HEK293T (cell line): Measurements from ENCODE around the gene RARG.

Source experiments
- CTCF ChIA-PET: fragments of 350-600 bp; formaldehyde crosslinking; extraction: SDS; loops from one replicate; lab custom pipeline; 2021; ENCODE audit warnings: antibody characterized with exemption, inconsistent platforms; lab: Yijun Ruan, JAX
- POLR2A ChIA-PET: fragments of 350-600 bp; formaldehyde crosslinking; extraction: SDS; loops from one replicate; lab custom pipeline; 2020; ENCODE audit warnings: antibody characterized with exemption, inconsistent platforms; lab: Yijun Ruan, JAX
- DNase-seq: peaks from one replicate; pipeline ENCODE4 v3.0.0; 2012; ENCODE audit warnings: mixed read lengths; ENCODE audit errors: extremely low spot score
- ARNT ChIP-seq: fragments of 450-650 bp; IDR thresholded peaks from 2 replicates; pipeline ENCODE4 v1.6.1; 2017; ENCODE audit warnings: mild to moderate bottlenecking
- BHLHE40 ChIP-seq: fragments of 450-650 bp; IDR thresholded peaks from 2 replicates; pipeline ENCODE4 v1.6.1; 2016; ENCODE audit warnings: mild to moderate bottlenecking, moderate library complexity, borderline replicate concordance
- CTBP1 ChIP-seq: fragments of 450-650 bp; IDR thresholded peaks from 2 replicates; pipeline ENCODE4 v1.6.1; 2016; ENCODE audit warnings: borderline replicate concordance
- ELF4 ChIP-seq: fragments of 450-650 bp; IDR thresholded peaks from 2 replicates; pipeline ENCODE4 v1.6.1; 2017; ENCODE audit warnings: antibody characterized with exemption
- FOXA1 ChIP-seq: fragments of 450-650 bp; IDR thresholded peaks from 2 replicates; pipeline ENCODE4 v1.6.1; 2016; ENCODE audit warnings: mild to moderate bottlenecking
- FOXK2 ChIP-seq: fragments of 450-650 bp; IDR thresholded peaks from 2 replicates; pipeline ENCODE4 v1.6.1; 2016; ENCODE audit warnings: mild to moderate bottlenecking
- FOXM1 ChIP-seq: fragments of 450-650 bp; IDR thresholded peaks from 2 replicates; pipeline ENCODE4 v1.6.1; 2017; ENCODE audit warnings: mild to moderate bottlenecking, borderline replicate concordance
- HDGF ChIP-seq: fragments of 450-650 bp; IDR thresholded peaks from 2 replicates; pipeline ENCODE4 v1.6.1; 2017; ENCODE audit warnings: antibody characterized with exemption, borderline replicate concordance
- L3MBTL2 ChIP-seq: fragments of 450-650 bp; conservative IDR thresholded peaks from 2 replicates; pipeline ENCODE4 v1.6.1; 2016; ENCODE audit warnings: mild to moderate bottlenecking
- LEF1 ChIP-seq: fragments of 450-650 bp; IDR thresholded peaks from 2 replicates; pipeline ENCODE4 v1.6.1; 2017; ENCODE audit warnings: mild to moderate bottlenecking, borderline replicate concordance
- NFRKB ChIP-seq: fragments of 450-650 bp; IDR thresholded peaks from 2 replicates; pipeline ENCODE4 v1.6.1; 2016; ENCODE audit warnings: mild to moderate bottlenecking, moderate library complexity
- SP1 ChIP-seq: fragments of 450-650 bp; IDR thresholded peaks from 2 replicates; pipeline ENCODE4 v1.6.1; 2017
- SUZ12 ChIP-seq: fragments of 450-650 bp; IDR thresholded peaks from 2 replicates; pipeline ENCODE4 v1.6.1; 2016; ENCODE audit warnings: mild to moderate bottlenecking
- TARDBP ChIP-seq: fragments of 450-650 bp; IDR thresholded peaks from 2 replicates; pipeline ENCODE4 v1.6.1; 2016
- ZNF384 ChIP-seq: fragments of 450-650 bp; IDR thresholded peaks from 2 replicates; pipeline ENCODE4 v1.6.1; 2016
- TF ChIP-seq, protein P1 (sequence below): fragments of 450-650 bp; IDR thresholded peaks from 2 replicates; pipeline ENCODE4 v1.6.1; 2016

Gene RARG

DNA sequence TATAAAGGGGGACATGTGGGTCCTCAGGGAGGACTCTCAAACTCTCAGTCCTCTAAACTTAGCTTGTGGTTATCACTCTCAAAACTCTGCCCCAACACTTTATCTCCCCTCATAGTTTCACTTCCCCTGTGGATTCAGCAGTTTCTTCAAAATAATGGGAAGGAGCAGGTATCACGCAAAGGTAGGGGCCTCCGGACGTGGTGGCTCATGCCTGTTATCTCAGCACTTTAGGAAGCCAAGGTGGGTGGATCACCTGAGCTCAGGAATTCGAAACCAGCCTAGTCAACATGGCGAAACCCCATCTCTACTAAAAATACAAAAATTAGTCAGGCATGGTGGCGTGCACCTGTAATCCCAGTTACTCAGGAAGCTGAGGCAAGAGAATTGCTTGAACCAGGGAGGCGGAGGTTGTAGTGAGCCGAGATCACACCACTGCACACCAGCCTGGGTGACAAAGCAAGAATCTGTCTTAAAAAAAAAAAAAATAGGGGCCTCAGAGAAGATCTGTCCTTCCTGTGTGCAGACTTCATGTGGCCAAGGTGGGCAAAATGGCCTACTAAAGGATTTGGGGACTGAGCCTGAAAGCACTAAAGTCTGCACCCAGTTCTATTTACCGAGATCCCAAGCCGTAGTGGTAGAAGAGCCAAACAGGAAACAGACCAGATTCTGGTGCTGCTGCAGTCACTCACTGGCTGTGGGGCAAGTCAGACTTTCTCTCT, 31.4 kb downstream of the RARG start:
- ChIA-PET CTCF (no interaction called here), POLR2A (no interaction called here)
- DNase-seq, result no peak
- TF ChIP-seq FOXM1, result no peak
- TF ChIP-seq FOXA1, result no peak
- no peak for TF ChIP-seq ARNT
- no peak for TF ChIP-seq HDGF
- no peak for TF ChIP-seq BHLHE40

DNA sequence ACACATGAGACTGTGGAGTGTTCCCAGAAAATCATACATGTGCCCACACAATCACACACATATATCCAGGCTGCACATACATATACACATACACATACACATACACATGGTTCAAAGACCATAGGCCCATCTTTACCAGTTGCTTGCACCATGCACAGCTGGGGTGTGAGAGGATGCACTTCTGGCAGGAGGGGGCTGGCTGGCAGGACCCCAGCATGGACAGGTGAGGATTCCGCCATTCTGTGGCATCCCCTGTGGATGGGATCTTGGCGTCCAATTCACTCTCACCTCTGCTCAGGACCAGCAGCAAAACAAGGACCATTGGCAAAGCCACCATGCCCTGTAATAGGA, 31.9 kb downstream of the RARG start:
- no peak for TF ChIP-seq HDGF
- no peak for TF ChIP-seq SP1
- TF ChIP-seq BHLHE40, result no peak
- TF ChIP-seq L3MBTL2, result no peak
- no peak for DNase-seq
- CTCF ChIA-PET, result no interaction called here
- POLR2A ChIA-PET, result no interaction called here

DNA sequence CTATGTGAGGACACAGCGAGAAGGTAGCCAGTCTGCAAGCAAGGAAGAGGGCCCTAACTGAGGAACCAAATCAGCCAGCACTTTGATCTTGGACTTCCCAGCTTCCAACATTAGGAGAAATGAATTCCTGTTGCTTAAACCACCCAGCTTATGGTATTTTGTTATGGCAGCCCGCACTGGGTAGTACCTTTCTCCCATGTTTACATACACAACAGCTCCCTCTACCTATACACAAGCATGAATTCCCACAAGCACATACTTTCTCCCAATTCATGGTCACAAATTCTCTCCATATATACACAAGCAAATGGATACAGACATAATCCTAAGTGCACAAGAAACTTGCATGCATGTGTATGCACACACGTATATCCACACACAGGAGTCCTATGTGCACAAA, 32.3 kb downstream of the RARG start:
- no peak for DNase-seq
- TF ChIP-seq FOXM1 (no peak), FOXK2 (no peak), LEF1 (no peak), BHLHE40 (no peak), NFRKB (no peak), ZNF384 (no peak), SP1 (no peak), TARDBP (no peak)
- TF ChIP-seq, protein P1, sequence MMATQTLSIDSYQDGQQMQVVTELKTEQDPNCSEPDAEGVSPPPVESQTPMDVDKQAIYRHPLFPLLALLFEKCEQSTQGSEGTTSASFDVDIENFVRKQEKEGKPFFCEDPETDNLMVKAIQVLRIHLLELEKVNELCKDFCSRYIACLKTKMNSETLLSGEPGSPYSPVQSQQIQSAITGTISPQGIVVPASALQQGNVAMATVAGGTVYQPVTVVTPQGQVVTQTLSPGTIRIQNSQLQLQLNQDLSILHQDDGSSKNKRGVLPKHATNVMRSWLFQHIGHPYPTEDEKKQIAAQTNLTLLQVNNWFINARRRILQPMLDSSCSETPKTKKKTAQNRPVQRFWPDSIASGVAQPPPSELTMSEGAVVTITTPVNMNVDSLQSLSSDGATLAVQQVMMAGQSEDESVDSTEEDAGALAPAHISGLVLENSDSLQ, result no peak
- POLR2A ChIA-PET, result no interaction called here
- CTCF ChIA-PET, result interaction anchor here (1.2 kb wide), 1 partner anchor 12 kb away, joined by 3 read pairs; no protein-coding TSS in a partner anchor

DNA sequence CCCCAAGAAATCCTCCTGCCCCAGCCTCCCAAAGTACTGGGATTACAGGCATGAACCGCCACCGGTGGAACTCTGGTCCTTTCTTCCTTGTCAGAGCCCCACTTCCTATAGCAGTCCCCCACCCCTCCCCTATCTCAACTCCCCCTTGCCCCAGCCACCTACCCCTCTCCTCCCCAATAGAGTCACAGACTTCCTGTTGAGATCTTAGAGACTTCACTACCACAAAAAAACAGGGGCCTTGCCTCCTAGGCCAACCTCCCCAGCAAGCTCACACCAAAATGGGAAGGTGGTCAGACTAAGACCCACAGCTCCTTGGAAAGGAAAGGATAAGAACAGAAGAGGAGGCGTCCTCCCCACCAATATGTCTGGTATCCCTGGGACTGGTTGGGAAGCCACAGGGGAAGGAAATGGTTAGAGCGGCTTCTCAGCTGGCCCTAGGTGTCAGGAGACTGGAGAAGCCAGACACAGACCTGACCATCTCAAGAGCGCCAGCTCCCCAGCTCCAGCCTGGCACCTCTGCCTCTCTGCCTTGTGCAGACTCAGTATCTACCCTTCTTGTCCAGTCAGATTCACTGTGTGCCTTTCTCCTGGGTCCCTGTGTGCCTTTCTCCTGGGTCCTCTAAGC, 33.4 kb downstream of the RARG start:
- POLR2A ChIA-PET, result interaction anchor here (0.6 to 1.1 kb wide), 4 partner anchors 13 to 120 kb away, joined by 3 to 5 read pairs (median 4); partner anchors contain the start of gene SPRYD3
- CTCF ChIA-PET, result interaction anchor here (0.6 to 1.2 kb wide), 4 partner anchors 9 to 39 kb away, joined by 3 to 4 read pairs (median 3); no protein-coding TSS in a partner anchor
- no peak for TF ChIP-seq LEF1
- TF ChIP-seq SP1, result no peak
- TF ChIP-seq FOXA1, result no peak
- no peak for TF ChIP-seq SUZ12
- TF ChIP-seq BHLHE40, result no peak
- no peak for TF ChIP-seq FOXM1
- TF ChIP-seq HDGF, result no peak
- no peak for TF ChIP-seq ARNT
- no peak for TF ChIP-seq CTBP1
- no peak for TF ChIP-seq ZNF384
- no peak for TF ChIP-seq ELF4
- no peak for TF ChIP-seq FOXK2
- no peak for TF ChIP-seq L3MBTL2
- TF ChIP-seq NFRKB, result no peak
- TF ChIP-seq TARDBP, result no peak
- TF ChIP-seq, protein P1, result no peak

DNA sequence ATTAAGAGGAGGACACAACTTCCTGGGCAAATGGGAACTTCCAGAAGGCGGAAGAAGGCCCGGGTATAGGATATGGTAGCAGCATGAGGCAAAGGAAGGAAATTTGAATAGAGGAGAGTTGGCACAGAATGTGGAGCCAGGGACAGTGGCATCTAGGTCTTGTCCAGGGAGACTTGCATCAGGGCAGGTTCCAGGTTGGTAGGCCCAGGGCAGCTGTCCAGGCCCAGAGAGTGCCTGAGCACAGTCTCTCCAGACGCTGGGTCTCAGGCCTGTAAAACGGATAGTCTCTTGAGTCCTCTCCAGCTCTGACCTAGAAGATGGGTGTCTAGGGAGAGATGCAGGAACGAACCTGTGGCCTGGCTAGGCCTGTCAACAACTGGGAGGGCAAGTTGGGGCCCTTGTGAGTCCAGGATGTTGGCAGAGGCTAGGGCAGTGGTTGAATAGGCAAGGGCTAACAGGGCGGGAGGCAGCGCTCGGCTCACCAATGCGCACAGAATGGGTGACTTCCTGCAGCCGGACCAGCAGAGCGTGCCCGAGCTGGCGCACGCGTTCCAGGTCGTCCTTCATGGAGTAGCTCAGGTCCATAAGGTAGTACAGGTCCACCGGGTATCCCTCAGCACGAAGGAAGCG, 34.9 kb downstream of the RARG start:
- POLR2A ChIA-PET, result interaction anchor here (1.0 kb wide), 1 partner anchor 38 kb away, joined by 3 read pairs; no protein-coding TSS in a partner anchor
- no peak for TF ChIP-seq FOXM1
- no peak for TF ChIP-seq ZNF384
- no peak for TF ChIP-seq HDGF
- no peak for TF ChIP-seq SUZ12
- no peak for TF ChIP-seq FOXK2
- no peak for TF ChIP-seq TARDBP
- no peak for TF ChIP-seq NFRKB
- TF ChIP-seq BHLHE40, result no peak
- no peak for TF ChIP-seq SP1
- no peak for TF ChIP-seq LEF1
- TF ChIP-seq ARNT, result no peak
- no peak for TF ChIP-seq L3MBTL2
- no peak for TF ChIP-seq CTBP1
- TF ChIP-seq ELF4, result no peak
- TF ChIP-seq, protein P1, result no peak
- no peak for TF ChIP-seq FOXA1
- no peak for DNase-seq
- CTCF ChIA-PET, result interaction anchor here (0.7 to 1.0 kb wide), 2 partner anchors 37 to 131 kb away, joined by 3 to 4 read pairs; no protein-coding TSS in a partner anchor

More for the DNA sequence above, 33.4 kb downstream of the RARG start:
- no peak for DNase-seq
